Fibroblast of pulmonary artery (primary cell): ENCODE measurements around the gene LCE2D.
"Not testable (repeated sequence)": the region's sequence is repeated elsewhere in the genome, so short reads cannot be mapped to it uniquely, and the experiment has no call there.

Source experiments
- DNase-seq: peaks from one replicate; pipeline ENCODE4 v3.0.0-alpha.2; 2010; ENCODE audit warnings: low read depth
- H3K4me3 ChIP-seq: replicated peaks from 2 replicates; pipeline ENCODE4 v1.5.1; 2011; ENCODE audit warnings: low read depth, mild to moderate bottlenecking, control low read depth, low read length, moderate library complexity
- CTCF ChIP-seq: IDR thresholded peaks from 2 replicates; pipeline ENCODE4 v1.5.1; 2011; ENCODE audit warnings: mild to moderate bottlenecking, control low read depth, low read length, inconsistent platforms; ENCODE audit errors: missing control alignments

The LCE2D gene

GRCh38 chr1:152658649-152659048, 4.5 kb upstream of the LCE2D start:
- no peak for DNase-seq
- H3K4me3 ChIP-seq = no peak overlapping the region
- no peak for TF ChIP-seq CTCF

- H3K4me3 ChIP-seq, DNase-seq: not testable (repeated sequence)
Observed at GRCh38 chr1:152666171-152666570, 3.0 kb downstream of the LCE2D start.

GRCh38 chr1:152667648-152668047, 4.5 kb downstream of the LCE2D start:
- DNase-seq = no peak
- H3K4me3 ChIP-seq = no peak overlapping the region
- TF ChIP-seq CTCF = no peak

GRCh38 chr1:152673016-152673415, 9.8 kb downstream of the LCE2D start:
- no peak for TF ChIP-seq CTCF
- no peak for DNase-seq
- no peak overlapping the region for H3K4me3 ChIP-seq

GRCh38 chr1:152674983-152675382, 11.8 kb downstream of the LCE2D start, which contains the start of gene LCE2C:
TSS of gene LCE2C (plus strand) at chr1:152675279. CDS start at chr1:152676016, 737 bp downstream.
- not testable (repeated sequence) for H3K4me3 ChIP-seq, DNase-seq

- no peak for TF ChIP-seq CTCF
Observed at GRCh38 chr1:152679459-152679858, 16.3 kb downstream of the LCE2D start.

GRCh38 chr1:152681616-152682015, 18.4 kb downstream of the LCE2D start:
- no peak overlapping the region for H3K4me3 ChIP-seq
- no peak for TF ChIP-seq CTCF
- no peak for DNase-seq

More at GRCh38 chr1:152679459-152679858, 16.3 kb downstream of the LCE2D start:
- no peak overlapping the region for H3K4me3 ChIP-seq
- no peak for DNase-seq

GRCh38 chr1:152683846-152684245, 20.7 kb downstream of the LCE2D start:
- no peak overlapping the region for H3K4me3 ChIP-seq
- no peak for TF ChIP-seq CTCF
- no peak for DNase-seq

GRCh38 chr1:152685823-152686222, 22.6 kb downstream of the LCE2D start, which contains the start of gene LCE2B:
TSS of gene LCE2B (plus strand) at chr1:152686123. CDS start at chr1:152686844, 721 bp downstream.
- not testable (repeated sequence) for DNase-seq, H3K4me3 ChIP-seq
